Myocyte (in vitro differentiated cells): ENCODE results near the gene SRSF3. TPM values are rescaled to one million over a fixed set of nuclear protein-coding genes. Genes with fewer than 3 reads are reported as not detected.
A peak's percentile ranks its signal among the peaks of the same experiment; 100 is the strongest.
"Not testable (repeated sequence)": the region's sequence is repeated elsewhere in the genome, so short reads cannot be mapped to it uniquely, and the experiment has no call there.

Source experiments
- DNase-seq: peaks from one replicate; pipeline ENCODE4 v3.0.0-alpha.2; 2012; ENCODE audit warnings: low read depth
- total RNA-seq: library from RNA; depleted of rRNA; stranded (reverse); fragments of >200 nt; gene quantifications from 2 replicates; pipeline ENCODE4 v1.2.3, GENCODE V29; 2014

The SRSF3 gene
- total RNA-seq, 1 donor from 2014 or later = 155 TPM

DNA sequence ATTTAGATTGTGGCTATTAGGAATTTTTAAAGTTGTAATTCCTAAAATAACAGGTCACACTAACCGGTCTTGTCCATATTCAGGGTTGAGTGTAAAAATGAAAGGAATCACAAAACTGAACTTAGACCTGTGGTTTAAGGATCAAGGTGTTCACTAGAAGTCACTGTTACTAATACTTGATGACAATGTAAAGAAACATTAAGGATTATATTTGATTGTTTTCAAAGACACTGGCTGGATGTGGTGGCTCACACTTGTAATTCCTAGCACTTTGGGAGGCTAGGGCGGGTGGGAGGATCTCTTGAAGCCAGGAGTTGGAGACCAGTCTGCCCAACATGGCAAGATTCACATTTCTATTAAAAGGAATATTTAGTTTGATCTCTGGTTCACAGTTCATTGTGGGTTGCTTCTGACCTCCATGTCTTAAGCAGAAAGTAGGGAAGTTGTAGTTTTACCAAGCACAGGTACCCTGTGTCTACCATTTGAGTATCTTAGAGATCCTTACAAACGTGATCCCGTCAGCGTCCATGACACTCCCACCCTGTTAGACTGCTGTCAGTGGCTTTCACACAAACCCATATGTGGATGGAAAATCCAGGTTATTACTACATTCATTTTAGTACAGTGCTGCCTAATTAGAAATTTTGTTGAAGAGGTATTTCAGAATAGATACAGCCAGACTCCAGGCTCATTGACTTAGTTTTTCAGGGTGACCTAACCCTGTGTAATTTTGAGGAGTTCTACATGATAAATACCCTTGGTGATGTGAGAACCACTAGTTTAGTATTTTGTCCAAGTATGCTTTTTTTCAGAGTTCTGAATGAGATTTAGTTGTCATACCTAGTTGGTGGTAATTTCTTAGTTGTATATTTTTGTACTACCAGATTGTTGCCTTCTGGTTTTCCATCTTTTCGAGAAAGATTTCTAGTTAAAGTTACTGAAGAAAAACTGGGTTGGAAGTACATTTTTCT is 10.2 kb downstream of the SRSF3 start:
- DNase-seq = no peak

DNA sequence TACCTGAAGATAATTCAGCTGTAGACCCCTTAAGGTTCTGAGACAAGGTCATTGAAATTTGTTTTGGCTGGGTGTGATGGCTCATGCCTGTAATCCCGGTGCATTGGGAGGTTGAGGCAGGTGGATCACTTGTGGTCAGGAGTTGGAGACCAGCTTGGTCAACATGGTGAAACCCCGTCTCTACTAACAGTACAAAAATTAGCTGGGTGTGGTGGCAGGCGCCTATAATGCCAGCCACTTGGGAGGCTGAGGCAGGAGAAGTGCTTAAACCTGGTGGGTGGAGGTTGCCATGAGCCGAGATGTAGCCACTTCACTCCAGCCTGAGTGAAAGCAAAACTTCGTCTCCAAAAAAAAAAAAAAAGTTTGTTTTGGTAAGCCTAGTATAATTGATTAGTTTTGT is 11.0 kb downstream of the SRSF3 start:
- no peak for DNase-seq

DNA sequence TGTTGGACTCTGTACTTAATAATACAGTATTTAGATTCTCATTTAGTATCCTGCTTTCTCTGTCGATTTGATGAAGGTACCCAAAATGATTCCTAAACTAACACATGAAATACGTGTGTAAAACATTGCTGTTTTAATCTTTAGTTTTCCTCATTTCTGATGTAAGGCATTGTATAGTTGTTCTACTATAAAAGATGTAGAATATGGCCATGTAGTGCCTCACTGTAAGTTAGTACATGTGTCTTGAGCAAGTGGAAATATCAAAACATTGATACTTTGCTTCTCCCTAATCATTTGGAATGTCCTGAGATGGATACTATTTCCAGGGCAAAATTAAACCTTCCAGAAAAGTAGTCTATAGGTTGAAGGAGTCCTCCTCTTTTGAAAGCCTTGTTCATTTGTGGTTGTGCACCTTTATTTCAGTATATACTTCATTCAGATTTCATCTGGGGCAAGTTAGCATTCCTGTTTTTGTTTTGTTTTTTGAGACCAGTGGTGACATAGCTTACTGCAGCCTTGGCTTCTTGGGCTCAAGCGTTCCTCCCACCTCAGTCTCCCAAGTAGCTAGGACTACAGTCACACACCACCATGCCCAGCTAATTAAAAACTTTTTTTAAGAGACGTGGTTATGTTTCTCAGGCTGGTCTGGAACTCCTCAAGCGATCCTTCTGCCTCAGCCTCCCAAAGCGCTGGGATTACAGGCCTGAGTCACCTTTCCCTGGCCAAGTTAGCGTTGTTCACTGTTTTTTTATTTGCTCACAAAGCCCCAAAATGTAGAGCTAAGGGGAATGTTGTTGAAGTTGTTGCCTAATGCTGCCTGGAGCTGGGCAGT is 11.6 kb downstream of the SRSF3 start:
- no peak for DNase-seq

DNA sequence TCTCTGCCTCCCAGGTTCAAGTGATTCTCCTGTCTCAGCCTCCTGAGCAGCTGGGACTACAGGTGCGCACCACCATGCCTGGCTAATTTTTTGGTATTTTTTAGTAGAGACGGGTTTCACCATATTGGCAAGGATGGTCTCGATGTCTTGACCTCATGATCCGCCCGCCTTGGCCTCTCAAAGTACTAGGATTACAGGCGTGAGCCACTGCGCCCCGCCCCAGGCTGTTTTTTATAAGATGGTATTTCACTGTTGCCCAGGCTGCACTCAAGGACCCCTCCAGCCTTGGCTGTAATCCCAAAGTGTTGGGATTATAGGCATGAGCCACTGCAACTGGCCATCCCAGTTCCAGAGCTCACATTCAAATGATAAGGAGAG is 13.1 kb downstream of the SRSF3 start:
- peak; percentile 37 for DNase-seq

DNA sequence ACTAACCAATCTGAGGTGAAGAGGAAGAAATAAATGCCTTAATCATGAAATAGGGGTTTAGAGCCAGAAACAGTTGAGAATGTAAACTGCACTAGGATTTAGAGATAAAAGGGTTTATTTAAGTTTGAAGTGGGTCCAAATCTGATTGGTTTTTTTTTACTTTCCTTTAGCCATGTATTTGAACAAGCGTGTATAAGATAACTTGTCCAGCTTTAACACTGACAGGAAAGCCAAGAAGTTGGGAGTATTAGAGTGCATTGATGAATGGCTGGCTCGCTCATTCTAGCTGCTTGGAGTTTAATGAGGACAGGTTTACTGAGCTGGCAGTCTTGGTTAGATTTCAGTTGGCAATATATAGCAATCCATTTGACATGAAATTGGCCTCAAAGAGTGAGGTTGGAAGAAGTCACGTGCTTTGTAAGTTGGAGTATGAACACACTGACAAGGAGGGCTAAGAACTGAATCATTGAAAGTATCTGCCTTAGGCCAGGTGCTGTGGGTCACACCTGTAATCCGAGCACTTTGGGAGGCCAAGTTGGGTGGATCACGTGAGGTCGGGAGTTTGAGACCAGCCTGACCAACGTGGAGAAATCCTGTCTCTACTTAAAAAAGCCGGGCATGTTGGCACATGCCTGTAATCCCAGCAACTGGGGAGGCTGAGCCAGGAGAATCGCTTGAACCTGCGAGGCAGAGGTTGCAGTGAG is 13.7 kb downstream of the SRSF3 start:
- DNase-seq = peak; percentile 43

DNA sequence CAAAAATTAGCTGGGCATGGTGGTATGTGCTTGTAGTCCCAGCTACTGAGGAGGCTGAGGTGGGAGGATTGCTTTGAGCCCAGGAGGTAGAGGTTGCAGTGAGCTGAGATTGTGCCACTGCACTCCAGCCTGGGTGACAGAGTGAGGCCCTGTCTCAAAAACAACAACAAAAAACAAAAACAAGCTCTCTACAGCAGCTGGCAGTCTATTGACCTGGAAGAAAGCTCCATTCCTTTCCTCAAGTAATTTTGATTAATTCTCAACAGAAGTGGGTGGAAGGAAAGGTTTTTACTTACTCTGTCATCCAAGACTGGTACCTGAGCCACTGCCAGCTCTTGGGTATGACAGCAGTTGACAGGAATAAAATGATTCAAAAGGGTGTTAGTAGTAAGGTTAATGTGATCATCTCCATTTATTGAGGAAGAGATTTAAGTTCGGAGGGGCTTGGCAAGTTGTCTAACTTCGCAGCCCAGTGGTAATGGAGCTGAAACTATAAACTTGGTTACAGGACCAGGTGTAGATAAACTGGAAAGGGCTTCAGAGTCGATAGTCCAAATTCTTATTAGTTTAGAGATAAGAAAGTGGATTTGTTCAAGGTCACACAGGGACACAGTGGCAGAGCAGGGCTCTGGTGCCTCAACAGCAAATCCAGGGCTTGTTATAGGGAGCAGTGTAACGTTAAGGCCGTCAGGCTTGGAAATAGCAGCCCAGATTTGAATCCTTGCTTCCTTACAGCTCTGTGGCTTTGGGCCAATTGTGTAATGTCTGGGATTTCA is 14.8 kb downstream of the SRSF3 start:
- no peak for DNase-seq

DNA sequence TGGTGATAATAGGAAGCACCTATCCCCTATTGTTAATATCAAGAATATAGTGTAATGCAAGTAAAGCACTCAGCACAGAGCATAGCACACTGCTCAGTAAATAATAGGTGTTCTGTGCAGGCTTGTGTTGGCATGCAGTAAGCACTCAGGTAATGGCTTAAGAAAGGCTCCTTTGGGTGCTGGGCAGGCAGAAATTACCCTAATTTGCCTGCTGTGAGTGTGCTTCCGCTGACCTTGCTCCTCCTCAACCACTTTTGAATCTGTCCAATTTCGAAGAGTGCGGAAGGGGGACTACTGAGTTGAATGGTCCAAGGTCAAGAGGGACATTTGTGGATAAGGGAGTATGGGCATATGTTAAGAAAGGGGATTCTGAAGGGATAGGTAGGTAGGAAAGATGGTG is 15.4 kb downstream of the SRSF3 start:
- no peak for DNase-seq

DNA sequence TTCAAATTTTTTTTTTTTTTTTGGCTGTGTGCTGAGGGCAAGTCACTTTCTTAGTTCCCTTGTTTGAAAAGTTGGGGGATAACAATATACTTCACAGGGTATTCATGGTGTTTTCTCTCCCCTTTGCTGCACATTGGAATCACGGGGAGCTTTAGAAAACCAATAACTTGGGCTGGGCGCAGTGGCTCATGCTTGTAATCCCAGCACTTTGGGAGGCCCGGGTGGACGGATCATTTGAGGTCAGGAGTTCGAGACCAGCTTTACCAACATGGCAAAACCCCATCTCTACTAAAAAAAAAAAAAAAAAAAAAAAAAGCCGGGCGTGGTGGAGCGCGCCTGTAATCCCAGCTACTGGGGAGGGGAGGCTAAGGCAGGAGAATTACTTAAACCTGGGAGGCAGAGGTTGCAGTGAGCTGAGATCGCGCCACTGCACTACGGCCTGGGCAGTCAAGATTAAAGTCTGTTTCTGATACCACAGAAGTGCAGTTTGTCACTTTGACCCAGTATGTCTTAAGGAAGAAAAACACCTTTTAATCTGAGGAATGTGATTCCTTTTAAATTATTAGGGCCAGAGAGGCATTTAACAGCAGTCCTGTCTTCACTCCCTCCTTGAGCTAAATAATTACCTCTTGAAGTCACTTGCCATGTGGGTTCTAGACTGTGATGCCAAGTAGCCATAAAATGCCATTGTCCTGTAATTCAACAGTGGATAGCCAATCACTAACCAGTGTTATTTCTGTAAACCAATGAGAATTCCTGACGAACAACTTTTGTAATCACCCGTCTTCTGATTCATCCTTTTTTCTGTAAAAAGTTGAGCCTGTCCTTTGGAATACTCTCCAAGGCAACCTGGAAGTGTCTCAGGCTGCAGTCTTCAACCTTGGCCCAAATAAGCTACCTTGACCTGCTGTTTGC is 16.1 kb downstream of the SRSF3 start:
- DNase-seq = no peak

DNA sequence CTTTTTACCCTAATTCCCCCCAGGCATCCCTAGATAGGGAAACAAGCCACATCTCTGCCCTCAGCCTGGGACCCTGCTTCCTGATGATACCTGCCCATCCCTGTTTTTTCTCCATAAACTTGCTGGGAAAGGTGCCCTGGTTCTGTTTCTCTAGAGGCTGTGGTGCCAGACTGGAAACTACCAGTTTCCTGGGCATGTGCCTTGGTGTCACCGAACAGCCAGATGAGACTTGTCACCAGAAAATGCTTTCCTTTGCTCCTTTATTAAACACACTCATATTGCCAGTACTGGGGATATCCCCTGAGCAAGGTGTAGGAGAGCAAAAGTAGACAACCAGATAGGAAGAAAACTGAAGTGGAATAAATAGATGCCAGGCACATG is 16.8 kb downstream of the SRSF3 start:
- DNase-seq = no peak

DNA sequence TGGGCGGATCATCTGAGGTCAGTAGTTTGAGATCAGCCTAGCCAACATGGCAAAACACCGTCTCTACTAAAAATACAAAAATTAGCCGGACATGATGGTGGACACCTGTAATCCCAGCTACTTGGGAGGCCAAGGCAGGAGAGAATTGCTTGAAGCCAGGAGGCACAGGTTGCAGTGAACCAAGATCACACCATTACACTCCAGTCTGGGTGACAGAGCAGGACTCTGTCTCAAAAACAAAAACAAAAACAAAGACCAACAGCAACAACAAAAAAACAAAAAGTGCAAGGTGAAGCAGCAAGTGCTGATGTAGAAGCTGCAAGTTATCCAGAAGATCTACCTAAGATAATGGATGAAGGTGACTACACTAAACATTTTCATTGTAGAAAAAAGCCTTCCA is 17.5 kb downstream of the SRSF3 start:
- DNase-seq = not testable (repeated sequence)

DNA sequence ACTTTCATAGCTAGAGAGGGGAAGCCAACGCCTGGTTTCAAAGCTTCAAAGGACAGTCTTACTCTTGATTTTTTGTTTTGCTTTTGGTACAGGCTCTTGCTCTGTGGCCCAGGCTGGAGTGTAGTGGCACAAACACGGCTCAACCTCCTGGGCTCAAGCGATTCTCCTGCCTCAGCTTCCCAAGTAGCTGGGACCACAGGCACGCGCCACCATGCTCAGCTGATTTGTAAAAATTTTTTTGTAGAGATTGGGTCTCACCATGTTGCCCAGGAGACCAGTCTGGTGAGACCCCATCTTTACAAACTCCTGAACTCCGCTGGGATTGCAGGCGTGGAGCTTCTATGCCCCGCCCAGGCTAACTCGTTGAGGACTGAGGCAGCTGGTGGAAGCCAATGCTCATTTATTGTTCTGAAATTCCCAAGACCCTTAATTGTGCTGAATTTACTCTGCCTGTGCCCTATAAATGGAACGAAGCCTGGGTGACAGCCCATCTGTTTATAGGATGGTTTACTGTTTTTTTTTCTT is 18.0 kb downstream of the SRSF3 start:
- no peak for DNase-seq

DNA sequence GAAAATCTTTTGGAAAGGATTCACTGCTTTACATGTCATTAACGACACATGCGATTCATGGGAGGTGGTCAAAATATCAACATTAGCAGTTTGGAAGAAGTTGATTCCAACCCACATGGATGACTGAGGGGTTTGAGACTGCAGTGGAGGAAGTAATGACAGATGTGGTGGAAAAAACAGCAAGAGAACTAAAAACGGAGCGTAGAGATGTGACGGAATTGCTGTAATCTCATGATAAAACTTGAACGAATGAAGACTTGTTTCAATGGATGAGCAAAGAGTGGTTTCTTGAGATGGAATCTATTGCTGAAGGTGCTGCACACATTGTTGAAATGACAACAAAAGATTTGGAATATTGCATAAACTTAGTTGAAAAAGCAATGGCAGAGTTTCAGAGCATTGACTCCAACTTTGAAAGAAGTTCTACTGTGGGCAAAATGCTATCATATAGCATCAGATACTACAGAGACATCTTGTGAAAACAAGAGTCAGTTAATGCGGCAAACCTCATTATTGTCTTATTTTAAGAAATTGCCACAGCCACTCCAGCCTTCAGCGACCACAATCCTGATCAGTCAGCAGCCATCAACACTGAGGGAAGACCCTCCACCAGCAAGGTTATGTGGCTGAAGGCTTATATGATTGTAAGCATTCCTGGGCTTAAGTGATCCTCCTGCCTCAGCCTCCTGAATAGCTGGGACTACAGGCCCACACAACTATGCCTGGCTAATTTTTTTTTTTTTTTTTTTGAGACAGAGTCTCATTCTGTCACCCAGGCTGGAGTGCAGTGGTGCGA is 19.2 kb downstream of the SRSF3 start:
- DNase-seq = no peak

DNA sequence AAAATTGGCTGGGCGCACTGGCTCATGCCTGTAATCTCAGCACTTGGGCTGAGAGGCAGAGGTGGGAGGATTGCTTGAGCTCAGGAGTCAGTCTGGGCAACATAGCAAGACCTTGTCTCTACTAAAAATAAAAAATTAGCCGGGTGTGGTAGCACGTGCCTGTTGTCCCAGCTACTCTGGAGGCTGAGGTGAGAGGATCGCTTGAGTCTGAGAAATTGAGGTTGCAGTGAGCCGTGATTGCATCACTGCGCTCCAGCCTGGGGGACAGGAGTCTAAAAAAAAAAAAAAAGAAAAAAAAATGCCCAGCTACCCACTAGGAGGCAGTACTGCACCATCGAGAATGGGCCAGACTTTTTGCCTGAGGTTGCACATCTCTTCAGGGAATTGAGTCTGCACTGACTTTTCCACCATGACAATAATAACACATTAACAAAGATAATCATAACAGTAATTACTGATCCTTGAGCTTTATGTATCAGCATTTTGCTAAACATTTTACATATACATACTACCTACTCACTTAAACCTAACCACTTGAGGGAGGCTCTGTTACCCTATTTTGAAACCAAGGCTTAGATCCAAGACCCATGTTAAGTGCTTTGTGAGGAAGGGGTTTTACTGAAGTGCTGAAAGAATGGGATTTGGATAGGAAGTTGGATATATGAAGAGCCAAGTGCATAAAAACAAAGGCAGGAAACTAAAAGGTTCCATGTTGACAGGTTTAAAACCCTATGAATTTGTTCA is 21.0 kb downstream of the SRSF3 start:
- peak; percentile 71 for DNase-seq

DNA sequence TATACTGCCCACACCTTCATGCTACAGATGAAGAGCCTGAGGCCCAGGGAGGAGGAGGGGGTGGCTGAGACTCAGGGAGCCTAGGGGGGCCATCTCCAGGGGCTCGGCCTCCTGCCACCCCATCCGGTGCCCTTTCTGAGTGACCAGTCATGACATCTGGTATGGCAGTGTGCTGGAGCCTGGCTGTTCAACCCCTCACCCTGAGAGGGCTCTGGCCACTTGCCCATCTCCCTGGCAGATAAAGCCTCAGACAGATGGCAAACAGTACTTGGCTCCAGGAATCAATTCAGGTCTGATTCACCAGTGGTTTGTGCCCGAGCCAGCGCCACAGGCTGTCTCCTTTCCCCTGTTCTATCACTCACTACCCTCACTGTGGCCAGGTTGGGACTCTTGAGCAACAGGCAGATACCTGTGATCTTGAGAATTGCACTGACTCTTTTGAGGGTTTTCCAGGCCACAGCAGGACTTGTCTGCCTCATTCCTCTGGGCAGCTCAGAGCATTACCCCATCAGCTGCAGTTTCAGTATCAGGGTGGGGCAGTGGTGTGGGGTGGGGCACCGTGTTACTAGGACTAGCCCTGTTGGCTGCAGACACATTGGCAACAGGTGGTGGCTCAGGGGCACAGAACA is 22.8 kb downstream of the SRSF3 start:
- DNase-seq = peak; percentile 97

DNA sequence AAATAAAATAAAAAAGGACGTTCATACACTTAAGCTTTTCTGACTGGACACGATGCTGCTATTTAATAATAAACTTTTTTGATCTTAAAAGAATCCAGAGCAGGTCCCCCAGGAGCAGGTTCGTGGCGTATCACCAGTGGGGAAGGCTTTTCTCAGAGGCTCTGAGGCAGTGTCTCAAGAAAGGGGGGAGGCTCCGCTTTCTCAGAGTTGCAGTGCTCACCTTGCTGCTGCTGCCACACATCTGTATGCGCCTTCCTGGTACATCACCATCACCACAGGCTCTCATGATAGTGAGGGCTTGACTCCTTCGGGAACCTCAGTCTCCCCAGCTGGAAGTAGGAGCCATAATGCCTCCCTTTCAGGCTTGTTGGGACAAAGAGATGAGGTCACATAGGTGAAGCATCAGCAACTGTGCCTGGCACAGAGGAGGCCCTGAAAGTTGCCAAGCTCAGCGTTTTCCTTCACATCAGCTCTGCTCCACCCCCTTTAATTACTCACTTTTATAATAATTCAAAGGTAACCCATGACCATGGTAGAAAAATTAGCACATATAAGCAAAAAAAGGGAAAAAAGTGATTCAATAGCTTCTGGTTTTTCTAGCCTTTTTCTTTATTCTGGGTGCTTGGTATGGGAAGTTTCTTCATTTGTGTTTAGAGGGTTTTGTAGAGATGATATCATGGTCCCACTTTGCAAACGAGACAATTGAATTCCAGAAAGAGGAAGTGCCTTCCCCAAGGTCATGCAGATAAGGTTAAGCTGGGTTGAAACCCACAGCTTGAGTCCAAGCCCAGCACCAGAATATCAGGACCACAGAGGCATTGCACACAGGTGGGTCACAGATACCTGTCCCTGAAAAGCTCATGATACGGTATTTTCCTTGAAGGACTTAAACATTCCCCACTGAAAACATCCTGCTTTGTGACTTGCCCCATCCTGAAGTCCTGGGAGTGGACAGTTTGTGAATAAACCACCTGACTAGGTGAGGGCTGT is 24.5 kb downstream of the SRSF3 start:
- no peak for DNase-seq

DNA sequence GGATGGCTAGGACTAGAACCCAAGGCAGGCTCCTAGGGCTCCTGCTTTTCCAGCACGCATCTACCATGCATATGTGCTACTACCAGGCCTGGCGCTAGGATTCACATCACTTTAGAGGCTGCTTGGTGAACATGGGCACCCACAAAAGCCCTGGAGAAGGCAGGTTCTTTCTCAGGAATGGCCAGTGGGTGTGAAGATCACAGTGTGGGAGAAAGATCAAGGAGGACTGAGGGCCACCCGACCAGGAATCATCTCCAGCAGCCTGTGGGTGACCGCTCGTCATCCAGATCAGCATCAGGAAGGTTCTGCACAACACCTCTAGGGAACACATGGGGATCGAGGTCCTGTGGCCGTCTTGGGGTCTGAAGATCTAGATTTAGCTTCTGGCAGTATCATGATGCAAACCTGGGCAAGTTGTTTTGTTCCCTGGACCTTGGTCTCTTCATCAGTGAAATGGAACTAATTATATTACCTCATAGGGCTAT is 27.3 kb downstream of the SRSF3 start:
- no peak for DNase-seq
